ENCODE results near the gene CYP21A2.
"Not testable (repeated sequence)": the region's sequence is repeated elsewhere in the genome, so short reads cannot be mapped to it uniquely, and the experiment has no call there.

- not testable (repeated sequence) for TF ChIP-seq CTCF, EP300 (IDR thresholded peaks at IDR 0.05)
These were observed 24.5 kb upstream of the CYP21A2 start for GRCh38 chr6:32013738-32014137.
